Measurements from ENCODE around the gene ZFPL1. TPM values are rescaled to one million over a fixed set of nuclear protein-coding genes. Genes with fewer than 3 reads are reported as not detected.

The ZFPL1 gene
- total RNA-seq, 1 donor: 17.6 TPM

- Histone ChIP-seq H3K27me3 (ENCODE audit: insufficient read depth, low read length) (no peaks in the 10 kb centered on the region), H3K4me1 (ENCODE audit: insufficient read depth, low read length) (peaks cover 16% of the 10 kb centered on the region), H3K4me3 (ENCODE audit: low read length) (no peak overlapping the region), H3K9me3 (ENCODE audit: low read depth, low read length) (no peaks in the 10 kb centered on the region)
These were observed 16.8 kb downstream of the ZFPL1 start for GRCh38 chr11:65100674-65101350.

- no peak overlapping the region for H3K4me3 ChIP-seq (ENCODE audit: low read length)
- no peaks in the 10 kb centered on the region for H3K9me3 ChIP-seq (ENCODE audit: low read depth, low read length)
- H3K27me3 ChIP-seq (ENCODE audit: insufficient read depth, low read length): no peaks in the 10 kb centered on the region
- H3K4me1 ChIP-seq (ENCODE audit: insufficient read depth, low read length): peaks cover 5% of the 10 kb centered on the region
These were observed 18.4 kb downstream of the ZFPL1 start for GRCh38 chr11:65102142-65103095.

GRCh38 chr11:65103476-65103875 lies 19.5 kb downstream of the ZFPL1 start:
- no peak overlapping the region for H3K4me3 ChIP-seq (ENCODE audit: low read length)
- no peaks in the 10 kb centered on the region for H3K9me3 ChIP-seq (ENCODE audit: low read depth, low read length)
- no peaks in the 10 kb centered on the region for H3K4me1 ChIP-seq (ENCODE audit: insufficient read depth, low read length)
- H3K27me3 ChIP-seq (ENCODE audit: insufficient read depth, low read length): no peaks in the 10 kb centered on the region

- H3K4me3 ChIP-seq (ENCODE audit: low read length): no peak overlapping the region
- no peaks in the 10 kb centered on the region for H3K9me3 ChIP-seq (ENCODE audit: low read depth, low read length)
- no peaks in the 10 kb centered on the region for H3K27me3 ChIP-seq (ENCODE audit: insufficient read depth, low read length)
- no peaks in the 10 kb centered on the region for H3K4me1 ChIP-seq (ENCODE audit: insufficient read depth, low read length)
These were observed 20.6 kb downstream of the ZFPL1 start for GRCh38 chr11:65104628-65105027.

- no peaks in the 10 kb centered on the region for H3K9me3 ChIP-seq (ENCODE audit: low read depth, low read length)
- H3K4me3 ChIP-seq (ENCODE audit: low read length): no peak overlapping the region
- H3K27me3 ChIP-seq (ENCODE audit: insufficient read depth, low read length): no peaks in the 10 kb centered on the region
- peaks cover 21% of the 10 kb centered on the region for H3K4me1 ChIP-seq (ENCODE audit: insufficient read depth, low read length)
These were observed 23.1 kb downstream of the ZFPL1 start for GRCh38 chr11:65107078-65107477.

GRCh38 chr11:65107751-65108468 lies 23.9 kb downstream of the ZFPL1 start:
- Histone ChIP-seq H3K4me3 (ENCODE audit: low read length) (no peak overlapping the region), H3K4me1 (ENCODE audit: insufficient read depth, low read length) (peaks cover 29% of the 10 kb centered on the region), H3K9me3 (ENCODE audit: low read depth, low read length) (no peaks in the 10 kb centered on the region), H3K27me3 (ENCODE audit: insufficient read depth, low read length) (no peaks in the 10 kb centered on the region)

GRCh38 chr11:65108469-65109123 lies 24.6 kb downstream of the ZFPL1 start:
- no peaks in the 10 kb centered on the region for H3K27me3 ChIP-seq (ENCODE audit: insufficient read depth, low read length)
- no peaks in the 10 kb centered on the region for H3K9me3 ChIP-seq (ENCODE audit: low read depth, low read length)
- H3K4me3 ChIP-seq (ENCODE audit: low read length): no peak overlapping the region
- H3K4me1 ChIP-seq (ENCODE audit: insufficient read depth, low read length): peaks cover 36% of the 10 kb centered on the region

- H3K9me3 ChIP-seq (ENCODE audit: low read depth, low read length): no peaks in the 10 kb centered on the region
- peaks cover 36% of the 10 kb centered on the region for H3K4me1 ChIP-seq (ENCODE audit: insufficient read depth, low read length)
- H3K4me3 ChIP-seq (ENCODE audit: low read length): no peak overlapping the region
- no peaks in the 10 kb centered on the region for H3K27me3 ChIP-seq (ENCODE audit: insufficient read depth, low read length)
These were observed 25.5 kb downstream of the ZFPL1 start for GRCh38 chr11:65109231-65110198.

GRCh38 chr11:65110354-65110861 lies 26.4 kb downstream of the ZFPL1 start:
- no peaks in the 10 kb centered on the region for H3K27me3 ChIP-seq (ENCODE audit: insufficient read depth, low read length)
- H3K9me3 ChIP-seq (ENCODE audit: low read depth, low read length): no peaks in the 10 kb centered on the region
- H3K4me3 ChIP-seq (ENCODE audit: low read length): no peak overlapping the region
- H3K4me1 ChIP-seq (ENCODE audit: insufficient read depth, low read length): peaks cover 36% of the 10 kb centered on the region

GRCh38 chr11:65111159-65111743 lies 27.2 kb downstream of the ZFPL1 start:
- no peak overlapping the region for H3K4me3 ChIP-seq (ENCODE audit: low read length)

GRCh38 chr11:65111744-65112545 lies 27.9 kb downstream of the ZFPL1 start, which contains the start of gene TM7SF2:
Gene TM7SF2 (plus strand): TSS chr11:65111872. CDS start chr11:65112016, 144 bp downstream.
- H3K9me3 ChIP-seq (ENCODE audit: low read depth, low read length): no peaks in the 10 kb centered on the region
- H3K4me1 ChIP-seq (ENCODE audit: insufficient read depth, low read length): peaks cover 48% of the 10 kb centered on the region
- H3K27me3 ChIP-seq (ENCODE audit: insufficient read depth, low read length): no peaks in the 10 kb centered on the region
- H3K4me3 ChIP-seq (ENCODE audit: low read length): peak within 1 kb of the TSS; percentile 44

More at GRCh38 chr11:65111159-65111743, 27.2 kb downstream of the ZFPL1 start:
- H3K4me1 ChIP-seq (ENCODE audit: insufficient read depth, low read length): peaks cover 41% of the 10 kb centered on the region
- no peaks in the 10 kb centered on the region for H3K9me3 ChIP-seq (ENCODE audit: low read depth, low read length)
- no peaks in the 10 kb centered on the region for H3K27me3 ChIP-seq (ENCODE audit: insufficient read depth, low read length)

- Histone ChIP-seq H3K27me3 (ENCODE audit: insufficient read depth, low read length) (no peaks in the 10 kb centered on the region), H3K9me3 (ENCODE audit: low read depth, low read length) (no peaks in the 10 kb centered on the region), H3K4me1 (ENCODE audit: insufficient read depth, low read length) (peaks cover 52% of the 10 kb centered on the region), H3K4me3 (ENCODE audit: low read length) (peak overlapping the region; percentile 44)
These were observed 28.7 kb downstream of the ZFPL1 start for GRCh38 chr11:65112546-65113360.

Measured in mononuclear cell (primary cell).